SU-DHL-6 (cell line): ENCODE results near the gene HELZ.

Source experiments
- H2AFZ ChIP-seq: fragments of 200-600 bp; sonication (generic); 2 replicates; pipeline ENCODE4 v1.6.1; 2014; ENCODE audit warnings: low read depth, mild to moderate bottlenecking, moderate library complexity, mixed read lengths, antibody characterized with exemption, low read length; ENCODE audit not compliant: severe bottlenecking
- H3F3A ChIP-seq: fragments of 200-600 bp; shearing (Covaris generic); 2 replicates; pipeline ENCODE4 v1.6.0; 2016; ENCODE audit warnings: antibody characterized with exemption, mild to moderate bottlenecking; ENCODE audit not compliant: insufficient read depth
- H3K27ac ChIP-seq: fragments of 200-600 bp; sonication (generic); 2 replicates; pipeline ENCODE4 v1.5.1; 2016; ENCODE audit warnings: low read depth, mild to moderate bottlenecking, low read length, moderate library complexity, mixed read lengths
- H3K27me3 ChIP-seq: fragments of 200-600 bp; sonication (generic), shearing (Covaris generic); 2 replicates; pipeline ENCODE4 v1.6.0; 2014; ENCODE audit warnings: mild to moderate bottlenecking, low read length
- H3K36me3 ChIP-seq: fragments of 200-600 bp; sonication (generic); 2 replicates; pipeline ENCODE4 v1.6.1; 2014; ENCODE audit warnings: mild to moderate bottlenecking, low read length, mixed read lengths
- H3K4me2 ChIP-seq: fragments of 300-600, 200-600 bp; shearing (Covaris generic), sonication (generic); 2 replicates; pipeline ENCODE4 v1.6.0; 2014; ENCODE audit warnings: low read length, low read depth, mild to moderate bottlenecking; ENCODE audit not compliant: poor library complexity, severe bottlenecking
- H3K4me3 ChIP-seq: fragments of 200-600 bp; sonication (generic); 2 replicates; pipeline ENCODE4 v1.5.1; 2014; ENCODE audit warnings: antibody characterized with exemption, low read length, mild to moderate bottlenecking, mixed read lengths; ENCODE audit not compliant: insufficient read depth, poor library complexity, severe bottlenecking
- H3K79me2 ChIP-seq: fragments of 200-600 bp; sonication (generic); 2 replicates; pipeline ENCODE4 v1.6.1; 2014; ENCODE audit warnings: mild to moderate bottlenecking, low read length, moderate library complexity; ENCODE audit not compliant: insufficient read depth
- H3K9ac ChIP-seq: fragments of 200-600 bp; sonication (generic); 2 replicates; pipeline ENCODE4 v1.7.0; 2014; ENCODE audit warnings: mild to moderate bottlenecking, low read length
- H3K9me2 ChIP-seq: fragments of 200-600 bp; sonication (generic); replicated peaks from 2 replicates; pipeline ENCODE4 v1.6.1; 2014; ENCODE audit warnings: low read length; ENCODE audit not compliant: insufficient read depth
- H3K9me3 ChIP-seq: fragments of 200-600 bp; sonication (generic); 2 replicates; pipeline ENCODE4 v1.6.1; 2014; ENCODE audit warnings: low read length, mixed read lengths; ENCODE audit not compliant: insufficient read depth
- H4K20me1 ChIP-seq: fragments of 200-600 bp; sonication (generic); 2 replicates; pipeline ENCODE4 v1.6.1; 2014; ENCODE audit warnings: low read depth, mild to moderate bottlenecking, antibody characterized with exemption, low read length, moderate library complexity, mixed read lengths
- EZH2phosphoT487 ChIP-seq: fragments of 200-600 bp; sonication (generic), shearing (Covaris generic); conservative IDR thresholded peaks from 2 replicates; pipeline ENCODE4 v1.6.1; 2018; ENCODE audit warnings: mild to moderate bottlenecking, antibody characterized with exemption, low read length, moderate library complexity, mixed read lengths
- TF ChIP-seq, protein P1 (sequence below): fragments of 200-600 bp; sonication (generic); IDR thresholded peaks from one replicate; pipeline ENCODE4 v1.5.1; 2017; ENCODE audit warnings: antibody characterized with exemption, mild to moderate bottlenecking, low read length, moderate library complexity; ENCODE audit not compliant: insufficient read depth, poor library complexity, severe bottlenecking

HELZ gene

DNA sequence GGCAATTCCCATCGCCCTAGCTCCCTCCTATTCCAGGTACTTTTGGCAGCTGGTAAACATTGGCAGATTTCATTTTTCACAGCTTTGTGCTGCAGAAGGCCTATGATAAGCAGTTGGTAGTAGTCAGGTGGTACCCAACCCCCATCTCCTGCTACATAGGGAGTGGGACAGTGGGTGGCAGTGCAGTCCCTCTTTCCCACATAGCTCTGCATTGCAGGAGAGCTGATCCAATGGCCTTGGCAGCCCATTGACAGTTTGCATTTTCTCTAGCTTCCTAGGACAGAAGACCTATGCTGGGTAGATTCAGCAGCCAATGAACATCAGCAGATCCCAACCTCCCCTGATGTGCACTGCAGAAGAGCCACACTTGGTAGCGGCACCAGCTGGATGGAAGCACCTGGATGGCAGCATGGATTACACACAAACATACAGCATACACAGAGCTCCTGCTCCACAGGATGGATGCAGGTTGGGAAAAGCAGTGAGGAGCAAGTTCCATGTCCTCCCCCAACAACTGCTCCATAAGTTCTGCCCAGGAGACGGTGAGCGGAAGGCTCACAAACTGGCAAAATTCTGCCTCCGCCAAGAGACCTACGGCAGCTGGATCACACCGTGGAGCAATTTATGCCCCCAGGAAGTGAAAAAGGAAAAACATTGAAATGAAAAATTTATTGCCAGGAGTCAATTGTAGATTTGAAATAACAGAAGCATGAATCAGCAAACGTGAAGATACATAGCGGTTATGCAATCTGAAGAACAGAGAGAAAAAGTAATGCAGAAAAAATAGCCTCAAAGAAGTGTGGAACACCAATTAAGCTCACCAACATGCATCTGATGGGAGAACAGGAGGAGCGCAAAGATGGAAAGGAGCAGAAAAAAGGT is 105.0 kb downstream of the HELZ start:
- Histone ChIP-seq H3K27ac (no peak overlapping the region), H3K9me2 (no peaks in the 10 kb centered on the region), H3F3A (0 out of 2 replicates have a peak, but pooled peaks cover 1% of the 10 kb centered on the region), H3K9ac (no peak overlapping the region), H4K20me1 (no peaks in the 10 kb centered on the region), H3K4me2 (no peak overlapping the region), H3K4me3 (no peak overlapping the region), H3K36me3 (peaks cover 25% of the 10 kb centered on the region), H2AFZ (no peak overlapping the region), H3K9me3 (no peaks in the 10 kb centered on the region), H3K79me2 (no peaks in the 10 kb centered on the region), H3K27me3 (no peaks in the 10 kb centered on the region)
- TF ChIP-seq EZH2phosphoT487: no peak
- TF ChIP-seq, protein P1, sequence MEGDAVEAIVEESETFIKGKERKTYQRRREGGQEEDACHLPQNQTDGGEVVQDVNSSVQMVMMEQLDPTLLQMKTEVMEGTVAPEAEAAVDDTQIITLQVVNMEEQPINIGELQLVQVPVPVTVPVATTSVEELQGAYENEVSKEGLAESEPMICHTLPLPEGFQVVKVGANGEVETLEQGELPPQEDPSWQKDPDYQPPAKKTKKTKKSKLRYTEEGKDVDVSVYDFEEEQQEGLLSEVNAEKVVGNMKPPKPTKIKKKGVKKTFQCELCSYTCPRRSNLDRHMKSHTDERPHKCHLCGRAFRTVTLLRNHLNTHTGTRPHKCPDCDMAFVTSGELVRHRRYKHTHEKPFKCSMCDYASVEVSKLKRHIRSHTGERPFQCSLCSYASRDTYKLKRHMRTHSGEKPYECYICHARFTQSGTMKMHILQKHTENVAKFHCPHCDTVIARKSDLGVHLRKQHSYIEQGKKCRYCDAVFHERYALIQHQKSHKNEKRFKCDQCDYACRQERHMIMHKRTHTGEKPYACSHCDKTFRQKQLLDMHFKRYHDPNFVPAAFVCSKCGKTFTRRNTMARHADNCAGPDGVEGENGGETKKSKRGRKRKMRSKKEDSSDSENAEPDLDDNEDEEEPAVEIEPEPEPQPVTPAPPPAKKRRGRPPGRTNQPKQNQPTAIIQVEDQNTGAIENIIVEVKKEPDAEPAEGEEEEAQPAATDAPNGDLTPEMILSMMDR: no peak

GRCh38 chr17:67139289-67139688 is 105.7 kb downstream of the HELZ start:
- peaks cover 22% of the 10 kb centered on the region for H3K36me3 ChIP-seq
- no peak for TF ChIP-seq EZH2phosphoT487
- TF ChIP-seq, protein P1: no peak
- 0 out of 2 replicates have a peak, but pooled peaks cover 3% of the 10 kb centered on the region for H3F3A ChIP-seq
- H3K4me2 ChIP-seq: no peak overlapping the region
- no peaks in the 10 kb centered on the region for H3K79me2 ChIP-seq
- H3K9me2 ChIP-seq: no peaks in the 10 kb centered on the region
- no peaks in the 10 kb centered on the region for H3K27me3 ChIP-seq
- H3K9me3 ChIP-seq: no peaks in the 10 kb centered on the region
- no peak overlapping the region for H2AFZ ChIP-seq
- H3K4me3 ChIP-seq: no peak overlapping the region
- H3K27ac ChIP-seq: no peak overlapping the region
- no peak overlapping the region for H3K9ac ChIP-seq
- no peaks in the 10 kb centered on the region for H4K20me1 ChIP-seq

- Histone ChIP-seq H3K4me3 (no peak overlapping the region), H3K27me3 (no peaks in the 10 kb centered on the region), H4K20me1 (no peaks in the 10 kb centered on the region), H3K79me2 (no peaks in the 10 kb centered on the region), H3K36me3 (peaks cover 22% of the 10 kb centered on the region), H3K9ac (no peak overlapping the region), H3F3A (0 out of 2 replicates have a peak, but pooled peaks cover 3% of the 10 kb centered on the region), H3K27ac (no peak overlapping the region), H3K4me2 (no peak overlapping the region), H2AFZ (no peak overlapping the region), H3K9me2 (no peaks in the 10 kb centered on the region), H3K9me3 (no peaks in the 10 kb centered on the region)
- TF ChIP-seq, protein P1: no peak
- no peak for TF ChIP-seq EZH2phosphoT487
These were observed 106.6 kb downstream of the HELZ start for GRCh38 chr17:67138392-67138791.
